GM18867 (cell line): ENCODE data around the gene PWWP2B.

Experiments used
- ATAC-seq: cut with Tn5 transposase; IDR thresholded peaks from one replicate; pipeline ENCODE4 v1.9.1; 2021; ENCODE audit warnings: mild to moderate bottlenecking, moderate library complexity; ENCODE audit not compliant: unreplicated experiment

Gene PWWP2B

GRCh38 chr10:132406181-132406580 lies 9.2 kb downstream of the PWWP2B start:
- ATAC-seq: no peak

GRCh38 chr10:132406750-132407149 lies 9.8 kb downstream of the PWWP2B start:
- ATAC-seq: no peak

GRCh38 chr10:132407243-132407746 lies 10.3 kb downstream of the PWWP2B start:
- ATAC-seq: no peak

- ATAC-seq: no peak
Measured at GRCh38 chr10:132407846-132408278, 10.9 kb downstream of the PWWP2B start.

- ATAC-seq: no peak
Measured at GRCh38 chr10:132408367-132408781, 11.4 kb downstream of the PWWP2B start.

GRCh38 chr10:132408823-132409666 lies 12.0 kb downstream of the PWWP2B start:
- no peak for ATAC-seq

GRCh38 chr10:132409667-132410028 lies 12.6 kb downstream of the PWWP2B start:
- no peak for ATAC-seq

GRCh38 chr10:132410056-132410778 lies 13.2 kb downstream of the PWWP2B start:
- no peak for ATAC-seq

GRCh38 chr10:132410779-132411532 lies 14.0 kb downstream of the PWWP2B start:
- ATAC-seq: no peak

- ATAC-seq: no peak
Measured at GRCh38 chr10:132411561-132412253, 14.7 kb downstream of the PWWP2B start.

- ATAC-seq: no peak
Measured at GRCh38 chr10:132412316-132413192, 15.6 kb downstream of the PWWP2B start.

GRCh38 chr10:132413226-132414205 lies 16.5 kb downstream of the PWWP2B start:
- ATAC-seq: no peak

GRCh38 chr10:132414402-132415016 lies 17.5 kb downstream of the PWWP2B start:
- no peak for ATAC-seq

GRCh38 chr10:132415255-132415654 lies 18.3 kb downstream of the PWWP2B start:
- no peak for ATAC-seq

- no peak for ATAC-seq
Measured at GRCh38 chr10:132415956-132416355, 19.0 kb downstream of the PWWP2B start.

- ATAC-seq: no peak
Measured at GRCh38 chr10:132416566-132417256, 19.7 kb downstream of the PWWP2B start.

- no peak for ATAC-seq
Measured at GRCh38 chr10:132417257-132417910, 20.4 kb downstream of the PWWP2B start.
